Neutrophil (primary cell): ENCODE measurements around the gene PIGQ.

ENCODE experiments used
- H3K27ac ChIP-seq: fragments of 200-600 bp; sonication (generic); 2 replicates; pipeline ENCODE4 v1.5.1; 2016; ENCODE audit warnings: mild to moderate bottlenecking, moderate library complexity
- H3K27me3 ChIP-seq: fragments of 200-600 bp; sonication (generic); 2 replicates; pipeline ENCODE4 v1.6.0; 2016; ENCODE audit warnings: mild to moderate bottlenecking
- H3K36me3 ChIP-seq: fragments of 200-600 bp; sonication (generic); 2 replicates; pipeline ENCODE4 v1.5.1; 2017
- H3K4me1 ChIP-seq, 2 experiments: fragments of 200-600 bp in 1 of 2; sonication (generic) in 1 of 2; 1 replicate in 1 of 2; 2 replicates in 1 of 2; pipeline versions ENCODE4 v1.5.1 to v1.6.1; 2013 to 2016; ENCODE audit warnings: low read depth in 1 of 2, low read length in 1 of 2, mild to moderate bottlenecking in 1 of 2, moderate library complexity in 1 of 2; ENCODE audit not compliant: control insufficient read depth in 1 of 2, insufficient read depth in 1 of 2
- H3K4me3 ChIP-seq, 2 experiments: fragments of 200-600 bp in 1 of 2; sonication (generic) in 1 of 2; 1 replicate in 1 of 2; 2 replicates in 1 of 2; pipeline ENCODE4 v1.5.1; 2013 to 2016; ENCODE audit warnings: low read depth in 1 of 2, low read length in 1 of 2, mild to moderate bottlenecking in 1 of 2, moderate library complexity in 1 of 2
- H3K9me3 ChIP-seq: fragments of 200-600 bp; sonication (generic); 2 replicates; pipeline ENCODE4 v1.5.1; 2016
- TF ChIP-seq, protein P1 (sequence below): fragments of 200-600 bp; sonication (generic); IDR thresholded peaks from 2 replicates; pipeline ENCODE4 v1.5.1; 2016; ENCODE audit warnings: antibody characterized with exemption

Gene PIGQ

DNA sequence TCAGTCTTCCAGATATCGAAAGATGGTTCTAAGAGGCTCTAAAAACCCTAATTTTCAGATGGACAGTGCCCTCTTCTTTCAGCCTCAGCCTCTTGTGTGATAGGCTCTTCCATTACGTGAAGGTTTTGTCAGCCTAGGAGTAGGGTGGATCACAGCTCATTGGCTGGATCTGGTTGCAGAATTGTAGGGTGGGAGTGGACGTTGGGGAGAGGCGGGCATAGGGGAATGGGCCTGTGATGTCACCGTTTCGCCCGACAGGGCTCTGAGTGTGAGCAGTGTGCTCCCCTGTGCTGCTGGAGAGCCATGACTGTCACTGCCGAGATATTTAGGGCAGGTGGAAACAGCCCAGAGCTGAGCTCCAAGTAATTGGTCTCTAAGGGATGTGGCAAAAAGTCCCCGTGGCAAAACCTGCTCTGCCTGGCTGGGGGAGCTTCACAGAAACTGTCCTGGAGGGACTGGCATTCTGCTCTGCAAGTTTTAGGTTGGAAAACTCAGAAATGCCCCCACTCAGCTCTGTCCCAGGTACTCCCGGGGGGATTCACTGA, 54.8 kb downstream of the PIGQ start:
- TF ChIP-seq, protein P1, sequence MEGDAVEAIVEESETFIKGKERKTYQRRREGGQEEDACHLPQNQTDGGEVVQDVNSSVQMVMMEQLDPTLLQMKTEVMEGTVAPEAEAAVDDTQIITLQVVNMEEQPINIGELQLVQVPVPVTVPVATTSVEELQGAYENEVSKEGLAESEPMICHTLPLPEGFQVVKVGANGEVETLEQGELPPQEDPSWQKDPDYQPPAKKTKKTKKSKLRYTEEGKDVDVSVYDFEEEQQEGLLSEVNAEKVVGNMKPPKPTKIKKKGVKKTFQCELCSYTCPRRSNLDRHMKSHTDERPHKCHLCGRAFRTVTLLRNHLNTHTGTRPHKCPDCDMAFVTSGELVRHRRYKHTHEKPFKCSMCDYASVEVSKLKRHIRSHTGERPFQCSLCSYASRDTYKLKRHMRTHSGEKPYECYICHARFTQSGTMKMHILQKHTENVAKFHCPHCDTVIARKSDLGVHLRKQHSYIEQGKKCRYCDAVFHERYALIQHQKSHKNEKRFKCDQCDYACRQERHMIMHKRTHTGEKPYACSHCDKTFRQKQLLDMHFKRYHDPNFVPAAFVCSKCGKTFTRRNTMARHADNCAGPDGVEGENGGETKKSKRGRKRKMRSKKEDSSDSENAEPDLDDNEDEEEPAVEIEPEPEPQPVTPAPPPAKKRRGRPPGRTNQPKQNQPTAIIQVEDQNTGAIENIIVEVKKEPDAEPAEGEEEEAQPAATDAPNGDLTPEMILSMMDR = no peak
- Histone ChIP-seq H3K9me3 (no peaks in the 10 kb centered on the region), H3K36me3 (peaks cover 78% of the 10 kb centered on the region), H3K4me3 (no peak overlapping the region), H3K27me3 (no peaks in the 10 kb centered on the region), H3K27ac (no peak overlapping the region), H3K4me1 (no peaks in the 10 kb centered on the region)

DNA sequence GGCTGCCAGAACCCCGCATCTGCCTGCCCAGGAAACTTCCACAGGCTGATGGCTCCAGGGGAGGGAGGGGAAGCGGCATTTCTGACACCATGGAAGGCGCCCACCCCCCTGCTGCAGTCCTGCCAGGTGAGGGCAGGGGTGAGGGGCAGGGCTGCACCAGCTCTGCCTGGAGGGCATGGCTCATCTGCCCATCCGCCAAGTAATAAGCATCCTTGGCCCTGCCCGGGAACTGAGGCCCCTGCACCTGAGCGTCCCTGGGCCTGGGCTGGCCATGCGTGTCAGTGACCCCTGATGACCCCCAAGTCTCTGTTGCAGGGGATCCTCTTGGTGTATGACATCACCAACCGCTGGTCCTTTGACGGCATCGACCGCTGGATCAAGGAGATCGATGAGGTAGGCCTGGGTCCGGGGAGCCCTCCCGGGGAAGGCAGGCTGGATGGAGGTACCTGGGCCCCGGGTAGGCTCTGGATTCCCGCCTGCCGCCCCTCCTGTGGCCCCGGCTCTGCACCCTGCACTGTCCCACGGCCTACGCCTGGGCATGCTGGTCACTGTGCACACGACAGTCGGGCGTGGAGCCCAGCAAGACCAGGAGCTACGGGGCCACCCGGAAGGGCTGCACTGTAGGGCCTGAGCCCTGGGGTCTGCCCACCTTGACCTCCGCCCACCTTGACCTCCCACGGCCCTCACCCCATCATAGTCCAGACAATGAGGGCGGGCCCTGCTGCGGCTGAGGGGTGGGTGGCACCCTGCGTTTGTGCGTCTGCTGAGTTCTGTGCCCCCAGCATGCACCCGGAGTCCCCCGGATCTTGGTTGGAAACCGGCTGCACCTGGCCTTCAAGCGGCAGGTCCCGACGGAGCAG, 55.6 kb downstream of the PIGQ start:
- H3K36me3 ChIP-seq = peaks cover 72% of the 10 kb centered on the region
- H3K4me3 ChIP-seq = no peak overlapping the region
- no peaks in the 10 kb centered on the region for H3K9me3 ChIP-seq
- H3K27me3 ChIP-seq = peaks cover 5% of the 10 kb centered on the region
- TF ChIP-seq, protein P1 = no peak
- no peaks in the 10 kb centered on the region for H3K4me1 ChIP-seq
- H3K27ac ChIP-seq = no peak overlapping the region

DNA sequence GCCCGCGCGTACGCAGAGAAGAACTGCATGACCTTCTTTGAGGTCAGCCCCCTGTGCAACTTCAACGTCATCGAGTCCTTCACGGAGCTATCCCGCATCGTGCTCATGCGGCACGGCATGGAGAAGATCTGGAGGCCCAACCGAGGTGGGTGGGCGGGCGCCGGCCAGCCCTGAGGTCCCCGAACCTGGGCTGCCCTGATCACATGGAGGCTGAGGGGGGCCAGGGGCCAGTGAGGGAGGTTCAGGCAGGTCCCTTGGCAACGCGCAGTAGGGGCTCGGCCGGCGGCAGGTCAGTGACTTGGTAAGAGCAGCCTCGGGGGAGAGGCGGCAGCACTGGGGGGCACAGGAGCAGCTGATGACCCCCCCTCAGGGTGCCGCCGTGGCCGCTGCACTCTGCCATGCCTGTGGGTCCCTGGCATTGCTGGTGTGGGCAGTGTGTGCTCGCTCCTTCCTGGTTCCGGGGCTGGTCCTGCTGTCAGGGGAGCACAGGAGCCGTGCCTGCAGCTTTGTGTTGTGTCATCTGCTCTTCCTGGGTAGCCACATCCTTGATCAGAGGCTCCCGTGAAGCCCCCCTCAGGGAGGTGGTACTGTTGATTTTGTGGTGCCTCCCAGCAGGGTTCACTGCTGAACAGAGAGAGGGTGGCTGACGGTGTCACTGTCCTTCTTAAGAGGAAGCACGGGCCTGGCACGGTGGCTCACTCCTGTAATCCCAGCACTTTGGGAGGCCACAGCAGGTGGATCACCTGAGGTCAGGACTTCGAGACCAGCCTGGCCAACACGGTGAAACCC, 56.4 kb downstream of the PIGQ start:
- TF ChIP-seq, protein P1 = no peak
- Histone ChIP-seq H3K9me3 (no peaks in the 10 kb centered on the region), H3K4me3 (no peak overlapping the region), H3K27me3 (peaks cover 13% of the 10 kb centered on the region), H3K4me1 (no peaks in the 10 kb centered on the region), H3K36me3 (peaks cover 64% of the 10 kb centered on the region), H3K27ac (no peak overlapping the region)

DNA sequence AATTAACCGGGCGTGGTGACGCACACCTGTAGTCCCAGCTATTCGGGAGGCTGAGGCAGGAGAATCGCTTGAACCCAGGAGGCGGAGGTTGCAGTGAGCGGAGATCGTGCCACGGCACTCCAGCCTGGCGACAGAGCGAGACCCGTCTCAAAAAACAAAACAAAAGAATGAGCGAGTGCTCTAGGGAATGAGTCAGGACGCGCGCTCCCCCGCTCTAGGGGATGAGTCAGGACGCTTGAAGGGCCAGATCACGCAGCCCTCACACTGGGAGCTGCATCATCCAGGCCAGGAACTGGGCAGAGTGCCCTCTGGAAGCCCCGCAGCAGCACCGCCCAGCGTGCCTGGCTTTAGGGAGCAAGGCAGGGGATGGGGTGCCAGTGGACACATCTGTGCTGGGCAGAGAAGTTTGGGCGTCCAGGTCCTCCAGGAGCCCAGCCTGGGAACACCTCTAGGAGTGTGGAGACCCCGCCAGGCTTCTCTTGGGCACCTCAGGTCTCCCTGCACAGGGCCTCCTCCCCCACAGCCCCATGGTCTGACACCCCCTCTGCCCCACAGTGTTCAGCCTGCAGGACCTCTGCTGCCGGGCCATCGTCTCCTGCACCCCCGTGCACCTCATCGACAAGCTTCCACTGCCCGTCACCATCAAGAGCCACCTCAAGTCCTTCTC, 57.2 kb downstream of the PIGQ start:
- Histone ChIP-seq H3K27ac (no peak overlapping the region), H3K36me3 (peaks cover 56% of the 10 kb centered on the region), H3K9me3 (no peaks in the 10 kb centered on the region), H3K4me3 (no peak overlapping the region), H3K4me1 (no peaks in the 10 kb centered on the region), H3K27me3 (peaks cover 21% of the 10 kb centered on the region)
- TF ChIP-seq, protein P1 = no peak

DNA sequence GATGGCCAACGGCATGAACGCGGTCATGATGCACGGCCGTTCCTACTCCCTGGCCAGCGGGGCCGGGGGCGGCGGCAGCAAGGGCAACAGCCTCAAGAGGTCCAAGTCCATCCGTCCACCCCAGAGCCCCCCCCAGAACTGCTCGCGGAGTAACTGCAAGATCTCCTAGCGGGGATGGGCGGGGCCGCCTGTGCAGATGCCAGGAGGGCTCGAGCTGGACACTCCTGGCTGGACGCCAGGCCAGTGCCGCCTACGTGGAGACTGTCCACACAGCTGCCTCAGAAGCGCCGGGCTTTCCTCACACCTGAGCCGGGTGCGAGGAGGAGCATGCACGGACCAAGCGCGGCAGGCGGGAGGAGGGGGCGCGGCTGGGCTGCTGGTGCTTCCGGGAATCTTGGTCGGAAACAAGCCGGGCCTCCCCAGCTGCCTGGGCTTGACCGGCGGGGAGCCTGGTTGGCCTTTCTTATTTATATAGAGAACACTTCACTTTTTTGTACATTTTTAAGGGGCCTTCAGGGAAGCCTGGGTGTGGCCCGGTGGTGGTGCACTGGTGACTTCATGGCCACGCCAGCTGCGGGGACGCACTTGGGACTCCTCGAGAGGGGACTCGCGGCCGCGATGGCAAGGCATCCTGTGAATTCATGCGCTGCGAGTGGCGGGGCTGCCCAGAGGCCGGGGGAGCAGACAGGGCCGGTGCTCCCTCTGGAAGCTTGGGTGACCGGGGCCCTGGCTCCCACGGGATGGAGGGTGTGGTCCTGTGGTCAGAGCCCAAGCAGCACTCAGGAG, 57.9 kb downstream of the PIGQ start:
- Histone ChIP-seq H3K9me3 (no peaks in the 10 kb centered on the region), H3K4me3 (no peak overlapping the region), H3K36me3 (peaks cover 56% of the 10 kb centered on the region), H3K27me3 (peaks cover 25% of the 10 kb centered on the region), H3K4me1 (no peaks in the 10 kb centered on the region), H3K27ac (no peak overlapping the region)
- TF ChIP-seq, protein P1 = no peak
